Stimulated activated naive CD8-positive, alpha-beta T cell treated with anti-CD3 and anti-CD28 coated beads, Interleukin-15, Interleukin-2, amounts not matched to agents 100 ng/mL and 50 ng/mL, for 24 hours (primary cell): ENCODE measurements around the gene SMAD4.

ENCODE experiments used
- H3K27ac Mint-ChIP-seq: one replicate; pipeline ENCODE4 v1.8.0; 2021; ENCODE audit warnings: mild to moderate bottlenecking, mixed read lengths
- H3K27me3 Mint-ChIP-seq: one replicate; pipeline ENCODE4 v1.8.0; 2021; ENCODE audit warnings: mixed read lengths
- H3K36me3 Mint-ChIP-seq: one replicate; pipeline ENCODE4 v1.8.0; 2021; ENCODE audit warnings: low read depth, mixed read lengths
- H3K4me1 Mint-ChIP-seq: one replicate; pipeline ENCODE4 v1.8.0; 2021; ENCODE audit warnings: low read depth, mixed read lengths
- H3K4me3 Mint-ChIP-seq: one replicate; pipeline ENCODE4 v1.8.0; 2021; ENCODE audit warnings: mild to moderate bottlenecking, mixed read lengths
- H3K9me3 Mint-ChIP-seq: one replicate; pipeline ENCODE4 v1.8.0; 2021; ENCODE audit warnings: mixed read lengths

SMAD4 gene

DNA sequence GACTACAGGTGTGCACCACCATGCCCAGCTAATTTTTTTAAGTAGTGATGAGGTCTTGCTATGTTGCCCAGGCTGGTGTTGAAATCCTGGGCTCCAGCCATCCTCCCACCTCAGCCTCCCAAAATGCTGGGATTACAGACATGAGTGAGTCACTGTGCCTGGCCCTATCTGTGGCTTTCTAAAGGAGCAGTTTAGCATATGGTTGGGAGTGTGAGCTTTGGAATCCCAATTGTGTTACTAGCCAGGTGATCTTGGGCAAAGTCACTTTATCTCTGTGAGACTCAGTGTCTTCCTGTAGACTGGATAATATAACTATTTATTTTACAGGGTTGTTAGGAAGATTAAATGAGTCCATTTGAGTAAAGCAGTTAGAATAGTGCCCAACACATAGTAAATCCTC is 19.8 kb upstream of the SMAD4 start:
- no peaks in the 10 kb centered on the region for H3K27me3 Mint-ChIP-seq
- no peaks in the 10 kb centered on the region for H3K36me3 Mint-ChIP-seq
- H3K9me3 Mint-ChIP-seq: no peaks in the 10 kb centered on the region
- no peaks in the 10 kb centered on the region for H3K4me1 Mint-ChIP-seq
- H3K4me3 Mint-ChIP-seq: no peak overlapping the region
- H3K27ac Mint-ChIP-seq: no peak overlapping the region

DNA sequence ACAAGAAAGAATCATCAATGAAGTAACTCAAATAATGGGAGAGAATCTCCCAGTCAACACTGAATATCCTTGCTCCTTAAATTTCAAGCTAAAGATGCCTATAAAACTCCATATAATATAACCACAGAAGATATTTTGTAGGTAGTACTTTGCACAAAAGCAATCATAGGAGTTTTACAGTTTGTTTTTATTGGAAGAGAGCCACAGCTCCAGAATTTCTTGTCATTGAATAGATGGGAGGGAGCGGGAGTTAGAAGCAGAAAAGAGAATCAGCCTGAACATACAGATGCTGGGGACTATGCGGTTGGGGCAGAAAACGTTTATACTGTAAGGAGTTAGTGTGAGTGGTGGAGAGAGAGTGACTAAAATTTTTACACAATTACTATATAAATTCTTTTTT is 18.3 kb upstream of the SMAD4 start:
- H3K9me3 Mint-ChIP-seq: no peaks in the 10 kb centered on the region
- no peaks in the 10 kb centered on the region for H3K36me3 Mint-ChIP-seq
- no peaks in the 10 kb centered on the region for H3K27me3 Mint-ChIP-seq
- no peaks in the 10 kb centered on the region for H3K4me1 Mint-ChIP-seq
- H3K27ac Mint-ChIP-seq: no peak overlapping the region
- H3K4me3 Mint-ChIP-seq: no peak overlapping the region

DNA sequence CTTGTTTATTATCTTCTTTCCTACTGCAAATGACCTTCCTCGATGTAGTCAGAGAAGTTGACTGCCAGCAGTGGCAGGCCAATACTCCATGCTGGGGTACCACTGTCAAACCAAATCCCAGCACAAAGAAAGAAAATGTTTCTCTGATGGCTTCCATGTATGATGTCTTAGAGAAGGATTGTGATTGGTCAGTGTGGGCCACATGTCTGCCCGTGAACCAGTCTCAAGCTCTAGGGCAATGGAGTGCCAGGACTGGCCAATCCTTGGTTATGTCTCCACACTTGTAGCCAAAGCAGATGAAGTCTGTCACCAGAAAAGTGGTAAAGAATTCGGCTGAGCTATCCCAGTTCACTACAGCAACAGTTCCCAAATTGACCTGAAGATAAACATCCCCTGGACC is 17.6 kb upstream of the SMAD4 start:
- Mint-ChIP-seq H3K27ac (no peak overlapping the region), H3K4me1 (no peaks in the 10 kb centered on the region), H3K9me3 (no peaks in the 10 kb centered on the region), H3K27me3 (no peaks in the 10 kb centered on the region), H3K36me3 (no peaks in the 10 kb centered on the region), H3K4me3 (no peak overlapping the region)

DNA sequence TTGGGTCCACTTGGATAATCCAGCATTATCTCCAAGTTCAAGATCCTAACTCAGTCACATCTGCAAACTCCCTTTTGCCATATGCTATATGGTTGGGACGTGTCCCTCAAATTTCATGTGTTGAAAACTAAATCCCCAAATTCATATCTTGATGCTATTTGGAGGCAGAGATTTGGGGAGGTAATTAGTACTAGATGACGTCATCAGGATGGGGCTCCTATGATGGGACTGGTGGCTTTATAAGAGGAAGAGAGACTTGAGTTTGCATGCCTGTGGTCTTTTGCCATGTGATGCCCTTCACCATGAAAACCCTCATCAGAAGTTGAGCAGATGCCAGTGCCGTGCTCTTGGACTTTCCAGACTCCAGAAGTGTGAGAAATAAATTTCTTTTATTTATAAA is 16.8 kb upstream of the SMAD4 start:
- Mint-ChIP-seq H3K9me3 (no peaks in the 10 kb centered on the region), H3K27me3 (no peaks in the 10 kb centered on the region), H3K27ac (no peak overlapping the region), H3K4me1 (no peaks in the 10 kb centered on the region), H3K36me3 (no peaks in the 10 kb centered on the region), H3K4me3 (no peak overlapping the region)

DNA sequence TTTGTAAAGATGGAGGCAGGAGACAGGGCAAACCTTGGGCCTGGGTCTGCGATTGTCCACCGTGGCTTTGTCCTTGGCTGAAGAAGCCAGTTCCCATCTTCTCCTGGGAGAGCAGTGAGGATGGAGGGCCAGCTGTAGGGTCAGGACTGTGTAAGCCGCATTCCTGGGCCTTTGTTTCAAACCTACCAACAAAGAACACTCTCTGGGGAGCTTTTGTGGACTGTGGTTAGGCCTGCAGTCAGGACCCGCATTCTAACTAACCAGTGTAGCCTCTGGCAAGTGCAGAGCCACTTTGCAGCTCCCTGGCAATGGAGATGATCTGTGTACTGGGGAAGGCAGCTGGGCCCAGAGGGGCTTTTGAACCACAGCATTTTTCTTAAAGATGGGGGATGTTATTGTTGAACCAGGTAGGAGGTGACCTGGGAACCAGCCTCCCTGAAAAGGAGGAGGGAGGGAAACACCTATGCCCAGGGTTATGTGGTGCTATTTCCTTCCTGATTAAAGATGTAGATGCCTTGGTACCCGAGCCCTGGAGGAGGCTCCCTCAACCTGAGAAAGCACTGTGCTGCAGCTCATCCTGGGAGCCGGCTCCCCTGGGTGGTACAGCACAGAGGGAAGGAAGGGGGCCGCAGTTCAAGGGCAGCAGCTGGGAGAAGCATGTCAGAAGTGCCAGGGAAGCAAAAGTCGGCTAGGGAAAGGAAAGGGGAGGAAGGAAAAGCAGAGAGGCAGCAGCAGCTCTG is 12.7 kb upstream of the SMAD4 start:
- Mint-ChIP-seq H3K9me3 (no peaks in the 10 kb centered on the region), H3K36me3 (no peaks in the 10 kb centered on the region), H3K4me3 (no peak overlapping the region), H3K4me1 (no peaks in the 10 kb centered on the region), H3K27ac (no peak overlapping the region), H3K27me3 (no peaks in the 10 kb centered on the region)

DNA sequence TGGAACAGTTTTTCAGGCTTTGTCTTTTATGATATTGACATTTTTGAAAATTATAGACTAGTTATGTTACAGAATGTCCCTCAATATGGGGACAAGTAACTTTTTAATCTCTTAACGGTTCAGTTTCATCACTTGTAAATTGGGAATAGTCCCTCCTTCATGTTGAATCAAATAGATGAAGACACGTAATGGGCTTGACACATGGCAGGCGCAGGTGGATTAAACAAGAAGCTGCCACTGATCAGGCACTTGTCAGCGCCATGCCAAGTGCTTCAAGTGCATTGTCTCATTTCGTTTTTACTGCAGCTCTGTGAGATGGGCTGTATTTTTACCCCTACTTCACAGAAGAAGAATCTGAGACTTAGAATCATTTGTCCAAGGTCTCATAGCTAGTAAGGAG is 9.5 kb upstream of the SMAD4 start:
- Mint-ChIP-seq H3K27me3 (no peaks in the 10 kb centered on the region), H3K36me3 (peaks cover 6% of the 10 kb centered on the region), H3K4me1 (no peaks in the 10 kb centered on the region), H3K9me3 (no peaks in the 10 kb centered on the region), H3K4me3 (no peak overlapping the region), H3K27ac (no peak overlapping the region)

DNA sequence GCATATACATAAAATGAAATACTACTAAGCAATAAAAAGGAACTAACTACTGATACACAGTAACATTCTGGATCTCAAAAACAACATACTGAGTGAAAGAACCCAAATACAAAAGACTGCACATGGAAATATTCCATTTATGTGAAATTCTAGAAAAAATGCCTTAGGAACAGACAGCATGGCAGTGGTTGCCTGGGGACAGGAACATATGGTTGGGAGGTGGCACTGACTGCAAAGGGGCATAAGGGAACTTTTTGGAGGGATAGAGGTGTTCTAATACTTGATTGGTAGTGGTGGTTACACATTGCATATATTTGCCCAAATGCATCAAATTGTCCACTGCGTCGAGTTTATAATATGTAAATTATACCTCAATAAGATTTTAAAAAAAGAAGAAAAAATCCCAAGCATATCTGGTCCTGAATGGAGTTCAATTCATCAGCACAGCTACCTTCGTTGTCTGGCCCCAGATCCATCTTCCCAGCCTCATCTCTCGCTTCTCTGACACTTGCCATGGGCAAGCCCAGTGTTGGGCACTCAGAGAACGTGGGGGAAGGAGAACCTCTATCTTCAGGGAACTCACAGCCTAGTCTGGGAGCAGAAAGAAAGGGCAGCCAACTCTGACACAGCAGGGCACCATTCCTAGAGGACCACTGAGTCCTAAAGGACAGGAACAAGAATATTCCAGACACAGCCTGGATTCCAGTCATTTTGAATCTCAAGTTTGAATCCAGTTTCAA is 8.6 kb upstream of the SMAD4 start:
- no peak overlapping the region for H3K27ac Mint-ChIP-seq
- H3K36me3 Mint-ChIP-seq: peaks cover 6% of the 10 kb centered on the region
- H3K4me1 Mint-ChIP-seq: no peaks in the 10 kb centered on the region
- H3K27me3 Mint-ChIP-seq: no peaks in the 10 kb centered on the region
- H3K9me3 Mint-ChIP-seq: no peaks in the 10 kb centered on the region
- no peak overlapping the region for H3K4me3 Mint-ChIP-seq

DNA sequence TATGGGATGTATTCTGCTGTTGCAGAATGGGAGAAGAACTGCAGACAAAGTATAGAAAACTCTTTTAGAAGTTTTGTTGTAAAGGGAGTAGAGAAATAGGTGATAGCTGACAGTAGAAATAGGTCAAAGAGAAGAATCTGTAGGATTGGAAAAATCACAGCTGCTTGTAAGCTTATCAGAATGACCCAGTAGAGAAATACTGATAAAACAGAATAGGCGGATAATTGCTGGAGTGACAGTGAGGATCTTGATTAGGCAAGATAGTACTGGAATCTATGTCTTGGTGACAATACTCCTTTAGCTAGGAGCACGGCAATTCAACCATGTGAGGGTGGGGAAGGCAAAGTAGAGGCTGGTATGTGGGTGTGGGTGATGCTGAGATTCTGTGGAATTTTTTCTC is 4.5 kb upstream of the SMAD4 start:
- H3K4me3 Mint-ChIP-seq: no peak overlapping the region
- H3K9me3 Mint-ChIP-seq: no peaks in the 10 kb centered on the region
- peaks cover 6% of the 10 kb centered on the region for H3K36me3 Mint-ChIP-seq
- H3K27me3 Mint-ChIP-seq: no peaks in the 10 kb centered on the region
- H3K27ac Mint-ChIP-seq: no peak overlapping the region
- H3K4me1 Mint-ChIP-seq: peaks cover 25% of the 10 kb centered on the region

DNA sequence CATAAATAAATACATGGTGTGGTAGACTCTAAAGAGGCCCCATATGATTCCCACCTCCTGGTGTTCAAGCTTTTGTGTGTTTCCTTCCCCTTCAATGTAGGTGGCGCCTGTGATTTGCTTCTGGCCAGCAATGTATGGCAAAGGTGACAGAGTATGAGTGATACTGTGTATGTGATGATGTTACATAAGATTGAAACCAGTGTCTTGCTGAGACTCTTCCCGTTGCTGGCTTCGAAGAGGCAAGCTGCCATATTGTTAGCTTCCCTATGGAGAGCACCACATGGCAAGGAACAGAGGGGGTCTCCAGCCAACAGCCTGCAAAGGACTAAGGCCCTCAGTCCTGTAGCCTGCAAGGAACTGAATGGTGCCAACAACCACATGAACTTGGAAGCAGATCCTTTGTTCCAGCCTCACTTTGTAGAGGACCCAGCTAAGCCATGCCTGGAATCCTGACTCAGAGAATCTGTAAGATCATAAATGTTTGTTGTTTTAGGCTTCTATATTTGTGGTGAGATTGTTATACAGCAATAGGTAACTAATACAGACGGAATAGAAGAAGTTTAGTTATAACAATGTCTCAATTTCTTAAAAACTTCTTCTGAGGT is 1.7 kb upstream of the SMAD4 start:
- Mint-ChIP-seq H3K27ac (peak overlapping the region; percentile 36), H3K4me3 (peak overlapping the region; percentile 91), H3K9me3 (no peaks in the 10 kb centered on the region), H3K4me1 (peaks cover 49% of the 10 kb centered on the region), H3K27me3 (no peaks in the 10 kb centered on the region), H3K36me3 (peaks cover 5% of the 10 kb centered on the region)

DNA sequence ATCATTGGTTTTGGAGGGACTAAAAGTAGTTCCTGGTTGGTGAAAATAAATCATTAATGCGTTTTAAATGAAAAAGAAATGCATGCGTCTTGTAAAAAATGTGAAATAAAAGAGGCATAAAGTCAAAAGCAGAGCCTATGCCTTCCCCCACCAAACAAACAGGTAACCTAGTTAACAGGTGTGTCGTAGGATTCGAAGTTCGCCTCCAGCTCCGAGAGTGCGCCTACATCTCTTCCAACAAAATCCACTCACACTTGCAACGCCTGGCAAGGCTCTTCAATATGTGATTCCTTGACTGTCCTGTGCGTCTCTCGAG is 677 bp upstream of the SMAD4 start:
- peaks cover 58% of the 10 kb centered on the region for H3K4me1 Mint-ChIP-seq
- H3K36me3 Mint-ChIP-seq: peaks cover 10% of the 10 kb centered on the region
- H3K4me3 Mint-ChIP-seq: peak overlapping the region; percentile 91
- H3K27ac Mint-ChIP-seq: peak overlapping the region; percentile 95
- no peaks in the 10 kb centered on the region for H3K9me3 Mint-ChIP-seq
- H3K27me3 Mint-ChIP-seq: no peaks in the 10 kb centered on the region

DNA sequence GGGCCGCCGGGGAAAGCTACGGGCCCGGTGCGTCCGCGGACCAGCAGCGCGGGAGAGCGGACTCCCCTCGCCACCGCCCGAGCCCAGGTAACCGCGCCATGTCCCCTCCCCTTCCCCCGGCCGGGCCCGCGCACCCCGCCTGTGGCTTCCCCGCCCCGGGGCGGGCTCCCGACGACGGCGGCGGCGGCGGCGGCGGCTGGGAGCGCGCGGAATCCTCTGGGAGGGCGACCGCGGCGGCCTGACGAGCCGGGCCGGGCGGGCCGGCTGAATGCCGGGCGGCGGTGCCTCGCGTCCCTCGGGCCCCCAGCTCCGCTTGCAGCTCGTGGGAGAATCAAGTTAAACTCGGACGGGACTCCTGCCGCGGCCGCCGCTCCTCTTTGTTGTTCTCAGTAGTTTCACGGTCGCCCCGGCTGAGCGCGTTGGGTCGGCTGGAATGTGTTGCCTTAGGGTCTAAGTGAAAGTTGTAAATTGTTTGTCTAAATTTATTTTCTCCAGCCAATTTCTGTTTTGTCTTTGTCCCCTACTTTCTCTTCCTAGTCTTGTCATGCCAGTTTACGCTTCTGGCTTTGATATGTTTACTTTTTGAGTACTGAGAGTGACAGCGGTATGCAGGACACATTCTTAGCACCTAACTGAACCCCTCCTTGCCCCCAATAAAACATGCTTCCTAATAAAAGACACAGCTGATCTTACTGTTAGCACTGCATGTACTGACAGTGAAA is 685 bp downstream of the SMAD4 start:
- Mint-ChIP-seq H3K27ac (peak overlapping the region; percentile 89), H3K4me3 (peak overlapping the region; percentile 97), H3K4me1 (peaks cover 72% of the 10 kb centered on the region), H3K27me3 (no peaks in the 10 kb centered on the region), H3K36me3 (peaks cover 21% of the 10 kb centered on the region), H3K9me3 (no peaks in the 10 kb centered on the region)

DNA sequence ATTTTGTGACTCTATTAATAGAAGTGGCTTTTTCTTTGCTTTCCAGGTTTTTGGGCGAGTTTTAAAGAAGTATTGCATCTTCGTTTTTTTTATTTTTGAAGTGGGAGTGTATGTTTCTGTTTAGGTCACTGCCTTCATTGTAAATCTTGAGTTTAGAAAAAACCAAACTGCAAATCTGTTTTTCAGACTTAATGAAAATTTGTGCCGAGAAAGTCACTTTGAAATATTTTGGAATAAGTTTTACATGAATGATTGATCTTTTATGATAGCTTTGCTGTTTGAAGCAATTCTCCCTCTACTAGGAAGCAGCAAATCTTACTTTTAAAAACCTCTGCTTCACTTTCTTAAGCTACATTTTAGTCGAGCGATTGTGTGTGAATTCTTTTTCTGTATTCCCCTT is 2.2 kb downstream of the SMAD4 start:
- no peaks in the 10 kb centered on the region for H3K9me3 Mint-ChIP-seq

DNA sequence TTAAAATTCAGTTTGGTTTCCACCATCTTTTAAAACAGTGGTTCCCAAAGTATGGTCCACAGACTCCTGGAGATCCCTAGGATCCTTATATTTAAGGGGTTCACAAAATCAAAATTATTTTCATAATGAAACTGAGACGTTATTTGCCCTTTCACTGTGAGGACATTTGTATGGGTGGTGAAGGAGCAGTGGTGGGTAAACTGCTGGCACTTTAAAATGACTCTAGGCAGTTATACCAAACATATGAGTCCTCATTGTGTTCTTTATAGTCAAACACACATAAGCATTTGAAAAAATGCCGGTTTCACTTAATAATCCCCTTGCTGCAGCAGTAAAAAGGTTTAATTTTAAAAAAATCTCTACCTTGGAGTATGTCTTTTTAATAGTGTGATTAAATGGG is 7.2 kb downstream of the SMAD4 start:
- H3K9me3 Mint-ChIP-seq: no peaks in the 10 kb centered on the region

More for the DNA sequence above, 2.2 kb downstream of the SMAD4 start:
- H3K4me1 Mint-ChIP-seq: peaks cover 86% of the 10 kb centered on the region
- peaks cover 28% of the 10 kb centered on the region for H3K36me3 Mint-ChIP-seq
- H3K4me3 Mint-ChIP-seq: peak overlapping the region; percentile 97
- no peak overlapping the region for H3K27ac Mint-ChIP-seq
- no peaks in the 10 kb centered on the region for H3K27me3 Mint-ChIP-seq

DNA sequence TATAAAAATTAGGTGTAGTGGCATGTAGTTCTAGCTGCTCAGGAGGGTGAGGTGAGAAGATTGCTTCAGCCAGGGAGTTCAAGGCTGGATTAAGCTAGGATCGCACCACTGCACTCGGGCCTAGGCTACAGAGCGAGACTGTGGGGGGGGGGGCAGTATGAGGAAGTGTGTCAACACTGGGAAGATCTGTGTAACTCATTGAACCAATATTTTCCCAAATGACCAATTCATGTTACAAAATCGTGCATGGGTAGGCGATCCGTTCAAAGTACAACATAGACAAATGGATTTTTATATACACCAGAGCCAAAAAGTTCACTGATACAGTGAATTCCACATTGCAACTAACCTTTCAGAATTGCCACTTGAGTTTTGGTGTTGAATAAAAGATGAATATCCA is 8.1 kb downstream of the SMAD4 start:
- H3K9me3 Mint-ChIP-seq: no peaks in the 10 kb centered on the region
- no peak overlapping the region for H3K4me3 Mint-ChIP-seq
- no peaks in the 10 kb centered on the region for H3K27me3 Mint-ChIP-seq
- H3K4me1 Mint-ChIP-seq: peaks cover 94% of the 10 kb centered on the region
- H3K36me3 Mint-ChIP-seq: peaks cover 28% of the 10 kb centered on the region
- peak overlapping the region; percentile 49 for H3K27ac Mint-ChIP-seq

More for the DNA sequence above, 7.2 kb downstream of the SMAD4 start:
- Mint-ChIP-seq H3K36me3 (peaks cover 28% of the 10 kb centered on the region), H3K4me3 (no peak overlapping the region), H3K27ac (no peak overlapping the region), H3K4me1 (peaks cover 94% of the 10 kb centered on the region), H3K27me3 (no peaks in the 10 kb centered on the region)
